SU-DHL-6 (cell line): ENCODE results near the gene ZFP42.

Experiments used
- CTCF ChIP-seq: fragments of 200-600 bp; sonication (generic); IDR thresholded peaks from one replicate; pipeline ENCODE4 v1.5.1; 2017; ENCODE audit warnings: antibody characterized with exemption, mild to moderate bottlenecking, low read length, moderate library complexity; ENCODE audit not compliant: insufficient read depth, poor library complexity, severe bottlenecking
- EZH2phosphoT487 ChIP-seq: fragments of 200-600 bp; sonication (generic), shearing (Covaris generic); conservative IDR thresholded peaks from 2 replicates; pipeline ENCODE4 v1.6.1; 2018; ENCODE audit warnings: mild to moderate bottlenecking, antibody characterized with exemption, low read length, moderate library complexity, mixed read lengths

GRCh38 chr4:187995322-187996207 is at the start of gene ZFP42:
- TF ChIP-seq EZH2phosphoT487 (no peak), CTCF (no peak)
